GM19351 (cell line): Measurements from ENCODE around the gene SLC9A9.
"Not testable (repeated sequence)": the region's sequence is repeated elsewhere in the genome, so short reads cannot be mapped to it uniquely, and the experiment has no call there.

Experiments used
- ATAC-seq: cut with Tn5 transposase; IDR thresholded peaks from one replicate; pipeline ENCODE4 v1.9.1; 2021; ENCODE audit warnings: mild to moderate bottlenecking, moderate library complexity; ENCODE audit not compliant: unreplicated experiment

Gene SLC9A9

GRCh38 chr3:143847787-143848631 lies at the start of gene SLC9A9:
TSS of gene SLC9A9 (minus strand) at chr3:143848468. CDS start at chr3:143848322, 146 bp downstream.
- ATAC-seq: peak; percentile 81

GRCh38 chr3:143897576-143898295 lies 49.5 kb upstream of the SLC9A9 start:
- ATAC-seq: no peak

DNA sequence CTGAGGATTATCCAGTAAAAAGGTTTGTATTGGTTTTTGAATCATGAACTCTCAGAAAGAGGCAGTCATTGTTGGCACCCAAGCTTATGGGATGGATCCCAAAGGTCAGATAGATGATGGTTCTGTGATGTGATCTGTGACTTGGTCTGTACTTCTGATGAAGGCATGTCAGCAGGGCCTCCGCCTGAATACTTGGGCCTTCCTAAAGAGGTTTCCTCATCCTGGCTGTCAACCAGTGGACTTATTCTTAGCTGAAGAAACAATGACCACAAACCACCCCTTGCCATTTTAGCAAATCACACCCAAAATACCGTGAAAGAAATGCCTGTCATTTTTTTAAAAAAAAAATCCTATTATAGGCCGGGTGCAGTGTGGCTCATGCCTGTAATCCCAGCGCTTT lies 48.2 kb upstream of the SLC9A9 start:
- no peak for ATAC-seq

DNA sequence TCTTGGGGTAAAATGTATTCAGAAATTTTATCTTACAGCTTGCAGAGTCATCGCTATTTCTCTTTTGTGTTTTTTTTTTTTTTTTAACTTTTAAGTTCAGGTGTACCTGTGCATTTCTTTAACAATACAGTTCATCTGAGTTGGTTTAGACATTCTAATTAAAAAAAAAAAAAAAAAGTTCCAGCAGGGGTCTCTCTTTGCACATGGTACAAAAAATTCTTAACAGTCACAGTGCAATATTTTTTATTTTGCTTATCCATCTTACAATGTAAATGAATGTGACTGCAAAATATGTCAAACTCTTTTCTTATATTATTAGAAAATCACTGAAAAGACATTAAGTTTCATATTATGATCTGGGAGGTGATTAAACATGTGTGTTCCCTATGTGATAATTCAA lies 47.5 kb upstream of the SLC9A9 start:
- no peak for ATAC-seq

- no peak for ATAC-seq
Observed at GRCh38 chr3:143888846-143889245, 40.6 kb upstream of the SLC9A9 start.

GRCh38 chr3:143888166-143888565 lies 39.9 kb upstream of the SLC9A9 start:
- ATAC-seq: no peak

- ATAC-seq: peak; percentile 97
Observed at GRCh38 chr3:143885780-143886427, 37.6 kb upstream of the SLC9A9 start.

- ATAC-seq: no peak
Observed at GRCh38 chr3:143884861-143885260, 36.6 kb upstream of the SLC9A9 start.

DNA sequence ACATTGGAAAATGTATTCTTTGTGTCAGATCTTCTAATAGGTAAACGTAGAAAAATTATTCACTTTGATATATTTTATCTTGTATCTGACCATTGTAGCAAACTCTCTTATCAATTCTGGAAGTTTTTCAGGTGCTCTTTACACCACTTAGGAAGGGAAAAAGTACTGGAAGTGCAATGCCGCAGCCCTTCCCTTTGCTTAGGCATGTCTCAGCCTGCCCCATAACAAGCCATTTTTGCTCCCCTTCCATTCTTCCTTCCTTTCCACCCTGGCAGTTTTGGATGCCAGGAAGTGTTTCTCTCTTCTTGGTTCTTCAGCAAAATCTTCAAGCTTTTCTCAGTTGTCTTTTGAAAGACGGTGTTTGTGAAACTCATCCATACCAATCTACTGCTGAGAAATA lies 34.9 kb upstream of the SLC9A9 start:
- ATAC-seq: no peak

DNA sequence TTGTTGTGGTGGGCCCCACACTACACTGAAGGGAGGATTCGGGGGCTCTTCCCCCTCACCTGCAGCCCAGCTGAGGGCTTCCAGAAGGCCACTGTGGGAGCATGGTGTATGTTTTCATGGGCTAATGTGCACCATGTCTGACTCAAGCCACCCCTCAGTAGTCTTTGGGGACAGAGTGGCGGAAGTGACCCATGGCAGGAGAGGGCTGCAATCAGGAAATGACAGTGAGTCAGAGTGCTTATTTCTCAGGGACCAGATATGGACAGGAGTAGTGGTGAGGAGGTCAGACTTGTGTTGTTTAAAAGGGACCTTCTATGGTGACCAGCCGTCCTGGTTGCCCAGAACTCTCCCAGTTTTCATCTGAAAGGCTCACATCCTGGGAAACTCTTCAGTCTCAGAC lies 32.8 kb upstream of the SLC9A9 start:
- ATAC-seq: no peak

- ATAC-seq: no peak
Observed at GRCh38 chr3:143875546-143875945, 27.3 kb upstream of the SLC9A9 start.

DNA sequence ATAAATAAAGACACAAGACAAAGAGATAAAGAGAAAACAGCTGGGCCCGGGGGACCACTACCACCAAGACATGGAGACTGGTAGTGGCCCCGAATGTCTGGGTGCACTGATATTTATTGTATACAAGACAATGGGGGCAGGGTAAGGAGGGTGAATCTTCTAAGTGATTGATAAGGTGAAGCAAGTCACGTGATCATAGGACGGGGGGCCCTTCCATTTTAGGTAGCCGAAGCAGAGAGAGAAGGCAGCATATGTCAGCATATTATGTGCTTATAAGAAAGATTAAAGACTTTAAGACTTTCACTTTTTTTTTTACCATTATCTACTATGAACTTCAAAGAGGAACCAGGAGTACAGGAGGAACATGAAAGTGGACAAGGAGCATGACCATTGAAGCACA lies 25.3 kb upstream of the SLC9A9 start:
- not testable (repeated sequence) for ATAC-seq

DNA sequence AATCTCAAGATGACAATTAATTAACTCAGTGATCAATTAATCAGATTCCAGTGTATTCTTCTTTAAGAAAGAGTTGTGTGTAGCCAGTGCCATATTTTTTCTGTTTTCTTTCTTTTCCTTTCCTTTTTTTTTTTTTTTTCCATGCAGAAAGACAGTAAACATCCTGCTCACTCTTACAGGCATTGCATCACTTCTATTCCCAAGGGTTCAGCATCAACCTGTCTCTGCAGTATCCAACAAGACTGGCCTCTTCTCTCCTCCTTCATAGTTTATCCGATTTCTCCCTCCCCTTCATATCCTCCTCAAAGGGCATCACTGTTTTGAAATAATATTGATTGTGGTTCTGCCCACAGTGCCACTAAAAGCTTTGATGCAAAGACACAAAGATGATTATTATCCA lies 17.0 kb upstream of the SLC9A9 start:
- ATAC-seq: no peak

- ATAC-seq: no peak
Observed at GRCh38 chr3:143859465-143860203, 11.4 kb upstream of the SLC9A9 start.

DNA sequence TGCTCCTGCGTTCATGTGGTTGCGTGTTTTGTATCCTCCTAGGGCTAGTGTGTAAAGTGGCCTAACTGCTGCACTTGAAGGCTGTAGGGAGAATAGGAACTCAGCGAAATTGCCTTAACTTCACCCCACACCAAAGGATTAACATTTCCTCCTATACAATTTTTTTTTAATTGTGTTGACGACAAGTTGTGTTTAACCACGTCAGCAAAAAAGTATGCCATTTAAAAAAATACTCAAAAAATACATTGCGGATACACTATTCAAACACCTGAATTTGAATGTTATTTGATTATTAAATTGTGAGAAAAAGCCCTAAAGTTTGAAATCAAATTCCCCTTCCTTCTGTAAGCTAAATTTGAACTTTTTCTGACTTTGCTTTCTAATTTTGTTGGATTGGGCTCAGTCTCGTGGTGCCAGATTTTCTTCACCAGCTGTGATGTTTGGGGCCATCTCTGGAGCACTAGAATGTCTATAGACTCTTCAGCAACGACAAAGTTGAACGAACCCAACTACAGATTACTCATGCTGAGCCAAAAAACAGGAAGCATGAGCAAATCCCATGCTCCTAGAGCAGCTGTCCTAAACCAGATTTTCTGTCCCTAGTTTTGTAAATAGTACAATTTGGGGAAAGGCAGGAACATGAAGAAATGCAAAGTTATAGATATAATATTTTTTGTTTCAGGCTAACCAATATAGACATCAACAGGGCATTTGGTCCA lies 8.1 kb upstream of the SLC9A9 start:
- ATAC-seq: no peak

DNA sequence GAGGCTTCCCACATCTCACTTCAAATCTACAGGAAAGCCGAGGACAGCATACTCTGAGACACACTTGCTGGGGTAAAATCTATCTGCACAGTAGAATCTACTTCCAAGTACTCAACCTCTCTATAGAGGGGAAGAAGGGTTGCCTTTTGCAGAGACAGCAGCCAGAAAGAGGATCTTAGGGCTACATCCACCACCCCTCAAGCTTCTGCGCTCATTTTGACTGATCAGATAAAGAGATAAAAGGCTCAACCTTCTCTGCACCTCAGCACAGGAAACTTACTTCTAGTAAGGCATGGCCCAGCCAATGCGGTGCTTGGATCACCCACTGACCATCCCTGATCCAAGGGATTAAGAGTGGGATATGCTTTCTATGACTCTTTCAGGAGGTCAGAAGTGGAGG lies 6.9 kb upstream of the SLC9A9 start:
- ATAC-seq: no peak

DNA sequence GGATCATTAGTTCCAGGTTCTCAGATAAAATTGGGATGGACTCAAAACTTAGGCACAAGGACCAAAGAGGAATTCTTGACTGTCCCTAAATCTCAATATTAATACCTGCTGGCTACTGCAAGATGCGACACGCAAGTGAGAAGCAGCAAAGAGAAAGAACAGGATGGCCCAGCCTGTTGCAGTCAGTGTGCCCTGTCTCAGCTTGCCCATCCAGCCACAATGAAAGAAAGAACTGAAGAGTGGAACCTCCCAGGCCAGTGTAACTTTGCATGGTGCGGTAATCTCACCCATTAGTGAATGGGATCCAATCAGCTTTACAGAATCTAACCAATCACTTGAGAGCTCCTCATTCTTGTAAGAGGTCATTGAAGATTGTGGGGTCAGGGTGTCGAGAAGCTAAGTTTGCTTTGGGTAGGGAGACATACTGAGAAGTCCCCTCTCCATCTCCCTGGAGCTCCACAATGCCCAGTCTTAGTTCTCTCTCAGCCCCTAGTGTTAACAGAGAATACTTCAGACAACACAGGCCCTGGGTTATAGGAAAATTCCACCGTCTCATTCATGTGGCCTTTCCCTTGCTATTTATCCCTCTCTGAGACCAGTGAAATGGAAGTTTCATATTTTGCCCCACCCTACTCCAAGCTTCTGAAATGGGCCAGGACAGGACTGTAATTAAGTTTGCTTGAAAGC lies 3.2 kb upstream of the SLC9A9 start:
- no peak for ATAC-seq

DNA sequence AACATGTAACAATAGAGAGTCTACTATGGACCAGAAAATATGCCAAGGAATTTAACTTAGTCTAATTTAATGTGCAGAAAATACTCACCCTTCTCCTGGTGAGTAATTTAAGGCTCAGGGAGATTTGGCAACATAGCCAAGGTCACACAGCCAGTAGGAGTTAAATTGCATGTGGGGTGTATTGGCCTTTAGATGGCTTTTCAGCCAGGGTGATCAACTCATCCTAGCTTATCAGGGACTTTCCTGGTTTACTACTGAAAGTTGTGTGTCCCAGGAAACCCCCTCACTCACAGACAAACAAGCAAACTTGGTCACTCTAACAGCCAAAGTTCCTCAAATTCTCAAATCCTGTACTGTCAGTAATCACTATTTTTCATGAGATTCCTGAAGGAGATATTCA lies 2.6 kb upstream of the SLC9A9 start:
- no peak for ATAC-seq

DNA sequence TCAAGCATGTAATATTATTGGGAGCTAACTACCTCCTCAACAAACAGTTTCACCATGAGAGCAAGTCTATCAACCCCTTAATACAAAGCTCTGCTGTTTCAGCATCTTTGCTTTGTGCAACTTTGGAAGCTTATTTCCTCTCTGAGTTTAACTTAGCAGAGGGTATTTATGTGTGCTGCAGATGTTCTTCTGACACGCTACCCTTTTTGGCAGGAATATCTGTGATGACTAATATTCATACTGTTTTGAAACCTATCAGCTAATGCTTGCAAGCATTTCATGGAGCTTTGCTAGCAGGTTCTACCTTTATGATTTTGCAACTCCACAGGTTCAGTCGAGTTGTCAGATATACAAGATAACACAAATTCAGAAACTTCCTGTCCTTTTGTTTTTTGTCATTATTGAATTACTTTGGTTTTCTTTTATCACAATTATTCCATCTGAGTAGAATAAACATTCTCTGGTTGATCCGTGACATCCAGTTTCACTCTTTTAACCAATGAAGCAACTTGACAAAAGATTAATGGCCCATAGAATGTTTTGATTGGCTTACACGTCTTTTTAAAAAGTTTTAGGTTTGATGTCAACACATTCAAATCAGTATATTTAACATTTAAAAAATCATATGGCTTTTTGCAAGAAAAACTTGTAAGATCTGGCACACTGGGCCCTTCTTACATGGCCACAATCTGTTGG lies 1.7 kb upstream of the SLC9A9 start:
- ATAC-seq: peak; percentile 54
